ENCODE measurements around the gene HNRNPA1L2. TPM values are rescaled to one million over a fixed set of nuclear protein-coding genes. Genes with fewer than 3 reads are reported as not detected.
"Not testable (repeated sequence)": the region's sequence is repeated elsewhere in the genome, so short reads cannot be mapped to it uniquely, and the experiment has no call there.

Gene HNRNPA1L2
- total RNA-seq, 1 donor from 2014 or later = 11.6 TPM

DNA sequence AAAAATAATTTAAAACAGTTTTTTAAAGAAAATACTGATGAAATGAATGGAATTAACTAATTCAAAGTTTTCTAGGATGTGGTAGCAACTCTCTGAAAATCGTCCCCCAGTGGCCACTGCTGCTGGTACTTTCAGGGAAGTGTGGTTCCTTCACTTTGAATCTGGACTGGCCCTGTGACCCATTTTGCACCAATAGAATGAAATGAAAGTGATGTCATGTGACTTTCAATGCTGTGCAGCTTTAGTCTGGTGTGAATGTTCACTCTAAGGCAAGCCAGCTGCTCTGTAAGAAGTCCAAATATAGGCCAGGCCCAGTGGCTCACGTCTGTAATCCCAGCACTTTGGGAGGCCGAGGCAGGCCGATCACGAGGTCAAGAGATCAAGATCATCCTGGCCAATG, 26.4 kb upstream of the HNRNPA1L2 start:
- H3K4me3 Mint-ChIP-seq = peak overlapping the region; percentile 65
- H3K36me3 Mint-ChIP-seq = no peaks in the 10 kb centered on the region
- no peak overlapping the region for H3K27ac Mint-ChIP-seq
- DNase-seq (ENCODE audit: extremely low spot score, unreplicated experiment) = no peak
- TF ChIP-seq, protein P1, sequence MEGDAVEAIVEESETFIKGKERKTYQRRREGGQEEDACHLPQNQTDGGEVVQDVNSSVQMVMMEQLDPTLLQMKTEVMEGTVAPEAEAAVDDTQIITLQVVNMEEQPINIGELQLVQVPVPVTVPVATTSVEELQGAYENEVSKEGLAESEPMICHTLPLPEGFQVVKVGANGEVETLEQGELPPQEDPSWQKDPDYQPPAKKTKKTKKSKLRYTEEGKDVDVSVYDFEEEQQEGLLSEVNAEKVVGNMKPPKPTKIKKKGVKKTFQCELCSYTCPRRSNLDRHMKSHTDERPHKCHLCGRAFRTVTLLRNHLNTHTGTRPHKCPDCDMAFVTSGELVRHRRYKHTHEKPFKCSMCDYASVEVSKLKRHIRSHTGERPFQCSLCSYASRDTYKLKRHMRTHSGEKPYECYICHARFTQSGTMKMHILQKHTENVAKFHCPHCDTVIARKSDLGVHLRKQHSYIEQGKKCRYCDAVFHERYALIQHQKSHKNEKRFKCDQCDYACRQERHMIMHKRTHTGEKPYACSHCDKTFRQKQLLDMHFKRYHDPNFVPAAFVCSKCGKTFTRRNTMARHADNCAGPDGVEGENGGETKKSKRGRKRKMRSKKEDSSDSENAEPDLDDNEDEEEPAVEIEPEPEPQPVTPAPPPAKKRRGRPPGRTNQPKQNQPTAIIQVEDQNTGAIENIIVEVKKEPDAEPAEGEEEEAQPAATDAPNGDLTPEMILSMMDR (conservative IDR thresholded peaks at IDR 0.05) = no peak
- H3K27me3 Mint-ChIP-seq = no peaks in the 10 kb centered on the region
- no peaks in the 10 kb centered on the region for H3K9me3 Mint-ChIP-seq
- peaks cover 17% of the 10 kb centered on the region for H3K4me1 Mint-ChIP-seq (ENCODE audit: unreplicated experiment)

DNA sequence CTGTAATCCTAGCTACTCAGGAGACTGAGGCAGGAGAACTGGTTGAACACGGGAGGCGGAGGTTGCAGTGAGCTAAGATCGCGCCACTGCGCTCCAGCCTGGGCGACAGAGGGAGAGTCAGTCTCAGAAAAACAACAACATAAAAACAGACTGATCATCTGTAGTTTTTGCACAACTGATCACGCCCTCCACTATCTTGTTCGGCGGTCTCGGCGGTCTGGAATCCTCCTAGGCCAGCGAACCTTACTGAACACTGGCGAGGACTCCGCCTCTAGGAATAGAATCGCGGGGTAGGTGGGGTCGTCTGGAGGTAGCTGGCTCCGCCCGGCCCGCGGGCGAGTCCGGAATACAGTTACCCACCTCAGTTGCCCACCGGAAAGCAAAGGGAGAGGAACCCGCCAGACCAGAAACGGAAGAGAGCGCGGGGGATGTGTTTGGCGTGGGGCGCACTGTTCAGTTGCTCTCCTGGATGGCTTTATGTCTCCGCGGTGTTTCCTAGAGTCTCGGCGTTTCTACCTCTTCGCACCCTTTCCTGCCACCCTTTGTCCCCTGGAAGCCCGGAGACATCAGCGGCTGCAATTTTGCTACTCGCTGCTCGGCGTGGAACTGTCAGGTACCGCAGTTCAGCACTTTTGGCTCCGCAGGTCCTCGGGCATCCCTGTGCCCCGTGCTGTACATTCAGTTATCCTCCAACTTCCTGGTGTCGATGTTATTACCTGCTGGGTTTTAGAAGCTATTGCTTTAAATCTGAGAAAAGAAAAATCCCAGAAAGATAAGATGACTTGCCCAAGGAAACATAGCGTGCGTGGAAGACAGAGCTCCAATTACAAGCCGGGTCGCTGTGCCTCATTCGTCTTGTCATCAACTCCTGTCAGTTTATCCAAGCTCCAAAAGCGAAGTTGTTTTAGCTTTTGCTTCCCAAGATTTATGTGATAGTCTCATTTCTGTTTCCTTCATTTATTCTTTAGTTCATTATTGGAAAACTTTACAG, 24.9 kb upstream of the HNRNPA1L2 start:
- Mint-ChIP-seq H3K27me3 (no peaks in the 10 kb centered on the region), H3K4me1 (ENCODE audit: unreplicated experiment) (peaks cover 17% of the 10 kb centered on the region), H3K27ac (peak overlapping the region; percentile 93), H3K9me3 (no peaks in the 10 kb centered on the region), H3K4me3 (peak overlapping the region; percentile 99), H3K36me3 (no peaks in the 10 kb centered on the region)
- TF ChIP-seq, protein P1 (conservative IDR thresholded peaks at IDR 0.05) = no peak
- DNase-seq (ENCODE audit: extremely low spot score, unreplicated experiment) = peak; percentile 91

GRCh38 chr13:52631083-52631690, 11.0 kb upstream of the HNRNPA1L2 start:
- H3K4me3 Mint-ChIP-seq; DNase-seq (ENCODE audit: extremely low spot score, unreplicated experiment); H3K36me3 Mint-ChIP-seq; H3K9me3 Mint-ChIP-seq; H3K4me1 Mint-ChIP-seq (ENCODE audit: unreplicated experiment); H3K27ac Mint-ChIP-seq; H3K27me3 Mint-ChIP-seq: not testable (repeated sequence)

GRCh38 chr13:52638666-52639328, 3.4 kb upstream of the HNRNPA1L2 start:
- no peak for DNase-seq (ENCODE audit: extremely low spot score, unreplicated experiment)
- Mint-ChIP-seq H3K4me1 (ENCODE audit: unreplicated experiment) (no peaks in the 10 kb centered on the region), H3K4me3 (no peak overlapping the region), H3K27ac (no peak overlapping the region), H3K27me3 (no peaks in the 10 kb centered on the region), H3K9me3 (no peaks in the 10 kb centered on the region), H3K36me3 (peaks cover 21% of the 10 kb centered on the region)
- TF ChIP-seq, protein P1 (conservative IDR thresholded peaks at IDR 0.05) = no peak

DNA sequence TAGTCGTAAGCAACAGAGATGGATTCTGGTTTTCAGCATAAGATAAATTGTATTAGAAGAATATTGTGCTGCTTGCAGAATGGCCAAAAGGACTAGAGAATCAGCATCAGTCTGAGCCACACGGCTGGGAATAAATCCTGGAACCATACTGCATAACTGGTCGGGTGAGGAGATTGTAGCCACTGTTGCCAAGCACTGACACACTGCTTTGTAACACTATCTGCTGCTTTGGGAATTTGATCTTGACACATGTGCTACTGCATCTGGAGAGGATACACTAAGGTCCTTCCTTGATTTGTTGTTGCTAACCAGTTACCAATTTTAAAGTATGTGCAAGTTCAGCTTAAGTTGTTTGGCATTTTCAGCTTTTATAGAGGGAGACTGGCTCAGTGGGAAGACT, 1.9 kb downstream of the HNRNPA1L2 start:
- Mint-ChIP-seq H3K9me3 (no peaks in the 10 kb centered on the region), H3K4me3 (no peak overlapping the region), H3K4me1 (ENCODE audit: unreplicated experiment) (no peaks in the 10 kb centered on the region), H3K36me3 (peaks cover 24% of the 10 kb centered on the region), H3K27ac (no peak overlapping the region), H3K27me3 (no peaks in the 10 kb centered on the region)
- DNase-seq (ENCODE audit: extremely low spot score, unreplicated experiment) = no peak
- TF ChIP-seq, protein P1 (conservative IDR thresholded peaks at IDR 0.05) = no peak
